Osteocyte (in vitro differentiated cells): ENCODE results near the gene ZNF141. TPM values are rescaled to one million over a fixed set of nuclear protein-coding genes. Genes with fewer than 3 reads are reported as not detected.

ENCODE experiments used
- DNase-seq: peaks from one replicate; pipeline ENCODE4 v3.0.0; 2021; ENCODE audit warnings: mixed read lengths; ENCODE audit not compliant: unreplicated experiment; ENCODE audit errors: extremely low spot score
- H3K27ac Mint-ChIP-seq: one replicate; pipeline ENCODE4 v1.8.0; 2021; ENCODE audit warnings: mild to moderate bottlenecking, mixed read lengths; ENCODE audit not compliant: unreplicated experiment
- H3K27me3 Mint-ChIP-seq: one replicate; pipeline ENCODE4 v1.8.0; 2021; ENCODE audit warnings: mixed read lengths; ENCODE audit not compliant: unreplicated experiment
- H3K36me3 Mint-ChIP-seq: one replicate; pipeline ENCODE4 v1.8.0; 2021; ENCODE audit warnings: mixed read lengths; ENCODE audit not compliant: unreplicated experiment
- H3K4me1 Mint-ChIP-seq: one replicate; pipeline ENCODE4 v1.8.0; 2021; ENCODE audit warnings: mixed read lengths; ENCODE audit not compliant: unreplicated experiment
- H3K4me3 Mint-ChIP-seq: one replicate; pipeline ENCODE4 v1.8.0; 2021; ENCODE audit warnings: mild to moderate bottlenecking, moderate library complexity, mixed read lengths; ENCODE audit not compliant: unreplicated experiment
- H3K9me3 Mint-ChIP-seq: one replicate; pipeline ENCODE4 v1.8.0; 2021; ENCODE audit warnings: mixed read lengths; ENCODE audit not compliant: unreplicated experiment
- total RNA-seq: library from RNA; stranded (reverse); gene quantifications from 2 replicates; pipeline ENCODE4 v1.2.1, GENCODE V29; 2021
- TF ChIP-seq, protein P1 (sequence below): fragments of 200-600 bp; sonication (generic); IDR thresholded peaks from 2 replicates; pipeline ENCODE4 v1.5.0; 2021; ENCODE audit warnings: antibody characterized with exemption, mild to moderate bottlenecking, moderate library complexity

Gene ZNF141
- total RNA-seq, 1 donor from 2014 or later, result 12.6 TPM

- Mint-ChIP-seq H3K27ac (peak overlapping the region; percentile 34), H3K27me3 (no peaks in the 10 kb centered on the region), H3K9me3 (peaks cover 5% of the 10 kb centered on the region), H3K4me1 (peaks cover 21% of the 10 kb centered on the region), H3K36me3 (peaks cover 17% of the 10 kb centered on the region), H3K4me3 (peak overlapping the region; percentile 64)
- TF ChIP-seq, protein P1, sequence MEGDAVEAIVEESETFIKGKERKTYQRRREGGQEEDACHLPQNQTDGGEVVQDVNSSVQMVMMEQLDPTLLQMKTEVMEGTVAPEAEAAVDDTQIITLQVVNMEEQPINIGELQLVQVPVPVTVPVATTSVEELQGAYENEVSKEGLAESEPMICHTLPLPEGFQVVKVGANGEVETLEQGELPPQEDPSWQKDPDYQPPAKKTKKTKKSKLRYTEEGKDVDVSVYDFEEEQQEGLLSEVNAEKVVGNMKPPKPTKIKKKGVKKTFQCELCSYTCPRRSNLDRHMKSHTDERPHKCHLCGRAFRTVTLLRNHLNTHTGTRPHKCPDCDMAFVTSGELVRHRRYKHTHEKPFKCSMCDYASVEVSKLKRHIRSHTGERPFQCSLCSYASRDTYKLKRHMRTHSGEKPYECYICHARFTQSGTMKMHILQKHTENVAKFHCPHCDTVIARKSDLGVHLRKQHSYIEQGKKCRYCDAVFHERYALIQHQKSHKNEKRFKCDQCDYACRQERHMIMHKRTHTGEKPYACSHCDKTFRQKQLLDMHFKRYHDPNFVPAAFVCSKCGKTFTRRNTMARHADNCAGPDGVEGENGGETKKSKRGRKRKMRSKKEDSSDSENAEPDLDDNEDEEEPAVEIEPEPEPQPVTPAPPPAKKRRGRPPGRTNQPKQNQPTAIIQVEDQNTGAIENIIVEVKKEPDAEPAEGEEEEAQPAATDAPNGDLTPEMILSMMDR, result no peak
- DNase-seq, result no peak
These were observed 2.1 kb upstream of the ZNF141 start for GRCh38 chr4:335515-335914.

DNA sequence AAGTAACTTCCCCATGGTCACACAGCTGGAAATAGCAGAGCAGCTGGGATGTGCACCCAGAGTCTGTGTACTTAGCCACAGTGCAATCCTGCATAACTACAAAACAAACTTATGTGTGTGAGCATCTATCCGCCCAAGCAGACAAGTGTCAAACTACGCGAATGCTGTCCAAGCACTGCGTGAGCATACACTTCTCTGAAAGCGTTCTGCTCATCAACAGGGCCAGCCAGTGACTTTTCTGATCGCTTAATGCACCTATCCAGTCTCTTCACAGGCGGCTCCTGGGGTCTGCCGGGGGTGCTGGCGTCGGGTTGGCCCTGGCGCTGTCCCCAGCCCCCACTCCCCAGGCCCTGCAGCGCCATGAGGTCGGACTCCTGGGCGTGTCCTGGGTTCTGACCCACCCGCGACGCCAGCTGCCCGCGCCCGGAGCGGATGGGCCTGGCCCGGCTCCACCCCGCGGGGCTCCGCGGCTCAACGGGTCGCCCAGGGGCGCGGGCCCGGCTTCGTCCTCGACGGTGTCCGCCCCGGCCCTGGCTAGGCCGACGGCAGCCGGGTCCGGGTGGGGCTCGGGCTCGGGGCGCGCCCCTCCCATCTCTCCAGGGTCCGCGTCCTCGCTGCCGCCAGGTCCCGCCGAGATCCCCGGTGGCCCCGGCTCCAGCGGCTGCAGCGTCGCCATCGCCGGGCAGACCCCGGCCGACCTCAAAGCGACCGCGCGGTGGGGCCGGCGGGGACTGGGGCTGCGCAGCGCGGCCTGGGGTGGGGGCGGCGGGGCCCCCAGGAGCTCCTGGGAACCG, 1.3 kb upstream of the ZNF141 start:
- Mint-ChIP-seq H3K4me3 (peak overlapping the region; percentile 99), H3K36me3 (peaks cover 20% of the 10 kb centered on the region), H3K9me3 (peaks cover 8% of the 10 kb centered on the region), H3K27ac (peak overlapping the region; percentile 34), H3K27me3 (no peaks in the 10 kb centered on the region), H3K4me1 (peaks cover 21% of the 10 kb centered on the region)
- TF ChIP-seq, protein P1, result no peak
- DNase-seq, result no peak

DNA sequence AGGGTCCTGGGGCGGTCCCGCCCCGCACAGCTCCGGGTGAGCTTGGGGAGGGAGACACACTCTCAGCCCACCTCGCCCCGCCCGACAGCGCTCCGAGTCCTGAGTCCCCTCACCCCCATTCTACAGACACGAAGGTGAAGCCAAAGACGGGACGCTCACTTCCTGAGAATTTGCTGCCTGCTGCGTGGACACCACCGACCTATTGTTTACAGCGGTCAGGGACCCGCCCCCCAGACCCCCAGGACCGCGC, 796 bp upstream of the ZNF141 start:
- peaks cover 14% of the 10 kb centered on the region for H3K9me3 Mint-ChIP-seq
- H3K4me3 Mint-ChIP-seq, result peak overlapping the region; percentile 99
- TF ChIP-seq, protein P1, result no peak
- H3K27ac Mint-ChIP-seq, result peak overlapping the region; percentile 99
- H3K36me3 Mint-ChIP-seq, result peaks cover 25% of the 10 kb centered on the region
- no peak for DNase-seq
- no peaks in the 10 kb centered on the region for H3K27me3 Mint-ChIP-seq
- H3K4me1 Mint-ChIP-seq, result peaks cover 21% of the 10 kb centered on the region

DNA sequence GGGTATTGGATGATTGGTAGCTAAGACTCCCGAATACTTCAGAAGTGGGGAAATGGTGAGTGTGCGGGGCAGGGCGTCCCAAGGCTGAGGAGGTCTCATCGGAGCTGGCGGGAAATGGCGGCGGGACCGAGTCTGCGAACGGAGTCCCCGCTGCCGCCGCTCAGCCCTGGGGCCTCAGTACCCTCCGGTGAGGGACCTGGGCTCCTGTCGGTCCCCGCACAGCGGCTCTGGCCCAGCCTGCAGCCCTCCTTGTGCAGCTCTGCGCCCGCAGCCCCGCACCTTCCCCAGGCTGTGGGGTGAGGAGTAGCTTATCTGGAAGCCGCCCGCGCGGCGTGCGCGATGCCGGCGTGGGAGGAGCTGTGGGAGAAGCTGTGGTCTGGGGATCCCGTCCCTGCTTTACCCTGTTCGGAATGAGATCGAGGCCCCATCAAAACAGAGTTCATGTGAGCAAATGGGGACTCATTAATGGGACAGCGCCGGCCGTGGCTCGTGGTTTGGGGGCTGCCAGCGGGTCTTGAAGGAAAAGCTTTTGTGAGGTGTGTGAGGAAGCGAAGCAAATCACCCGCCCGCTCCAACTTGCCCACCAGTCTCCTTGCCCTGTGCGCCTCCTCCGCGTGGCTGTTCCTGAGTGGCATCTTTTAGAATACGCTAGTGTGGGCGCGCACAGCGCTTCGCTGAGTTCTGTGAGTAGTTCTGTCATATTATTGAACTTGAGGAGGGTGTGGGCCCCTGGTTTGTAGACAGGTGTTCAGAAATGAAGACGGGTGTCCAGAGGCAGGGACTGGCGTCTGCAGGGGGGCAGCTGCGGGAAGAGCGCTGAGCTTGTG, 531 bp downstream of the ZNF141 start:
- peak overlapping the region; percentile 99 for H3K27ac Mint-ChIP-seq
- TF ChIP-seq, protein P1, result no peak
- peaks cover 20% of the 10 kb centered on the region for H3K9me3 Mint-ChIP-seq
- H3K4me1 Mint-ChIP-seq, result peaks cover 21% of the 10 kb centered on the region
- peaks cover 38% of the 10 kb centered on the region for H3K36me3 Mint-ChIP-seq
- peak overlapping the region; percentile 99 for H3K4me3 Mint-ChIP-seq
- H3K27me3 Mint-ChIP-seq, result no peaks in the 10 kb centered on the region
- DNase-seq, result peak; percentile 86

- H3K9me3 Mint-ChIP-seq, result peaks cover 20% of the 10 kb centered on the region
- H3K4me1 Mint-ChIP-seq, result peaks cover 21% of the 10 kb centered on the region
- no peaks in the 10 kb centered on the region for H3K27me3 Mint-ChIP-seq
- peaks cover 41% of the 10 kb centered on the region for H3K36me3 Mint-ChIP-seq
- H3K27ac Mint-ChIP-seq, result peak overlapping the region; percentile 99
- TF ChIP-seq, protein P1, result no peak
- no peak for DNase-seq
- peak overlapping the region; percentile 99 for H3K4me3 Mint-ChIP-seq
These were observed 1.1 kb downstream of the ZNF141 start for GRCh38 chr4:338759-339097.
